Osteoblast (primary cell): ENCODE results near the gene AMPD3. TPM values are rescaled to one million over a fixed set of nuclear protein-coding genes. Genes with fewer than 3 reads are reported as not detected.

Source experiments
- DNase-seq: peaks from one replicate; pipeline ENCODE4 v3.0.0; 2011; ENCODE audit warnings: low spot score, mixed read lengths; ENCODE audit not compliant: insufficient read length; ENCODE audit errors: missing footprints
- H2AFZ ChIP-seq: 2 replicates; pipeline ENCODE4 v1.6.0; 2011; ENCODE audit warnings: mild to moderate bottlenecking, low read length
- H3K27ac ChIP-seq: 2 replicates; pipeline ENCODE4 v1.5.1; 2011; ENCODE audit warnings: mild to moderate bottlenecking, low read depth, low read length, moderate library complexity
- H3K27me3 ChIP-seq: 2 replicates; pipeline ENCODE4 v1.6.0; 2012; ENCODE audit warnings: mild to moderate bottlenecking, control low read depth, inconsistent platforms, low read length, moderate library complexity; ENCODE audit not compliant: insufficient read depth
- H3K36me3 ChIP-seq: 2 replicates; pipeline ENCODE4 v1.5.1; 2011; ENCODE audit warnings: mild to moderate bottlenecking, low read length, control low read depth, moderate library complexity; ENCODE audit not compliant: insufficient read depth
- H3K4me1 ChIP-seq: 2 replicates; pipeline ENCODE4 v1.5.1; 2011; ENCODE audit warnings: mild to moderate bottlenecking, low read length, control low read depth, moderate library complexity; ENCODE audit not compliant: insufficient read depth
- H3K4me2 ChIP-seq: 2 replicates; pipeline ENCODE4 v1.6.0; 2011; ENCODE audit warnings: mild to moderate bottlenecking, low read length; ENCODE audit not compliant: insufficient read depth
- H3K4me3 ChIP-seq: fragments of 200-600 bp; sonication (generic); 3 replicates; pipeline ENCODE4 v1.5.1; 2012; ENCODE audit warnings: mild to moderate bottlenecking, low read length, inconsistent platforms; ENCODE audit not compliant: insufficient read depth
- H3K79me2 ChIP-seq: 2 replicates; pipeline ENCODE4 v1.6.0; 2012; ENCODE audit warnings: mild to moderate bottlenecking, low read length, control low read depth, inconsistent platforms; ENCODE audit not compliant: insufficient read depth
- H3K9me3 ChIP-seq: 2 replicates; pipeline ENCODE4 v1.5.1; 2011; ENCODE audit warnings: low read depth, low read length, control low read depth
- H4K20me1 ChIP-seq: 2 replicates; pipeline ENCODE4 v1.6.0; 2012; ENCODE audit warnings: mild to moderate bottlenecking, low read length, control low read depth; ENCODE audit not compliant: insufficient read depth
- CTCF ChIP-seq: IDR thresholded peaks from 2 replicates; pipeline ENCODE4 v1.5.1; 2011; ENCODE audit warnings: mild to moderate bottlenecking, low read depth, low read length, moderate library complexity; ENCODE audit errors: extremely low read depth
- total RNA-seq: library from RNA; depleted of rRNA; stranded (reverse); fragments of >200 nt; gene quantifications from 2 replicates; pipeline ENCODE4 v1.2.3, GENCODE V29; 2012

The AMPD3 gene
- total RNA-seq, 1 donor, result 3.6 TPM

- TF ChIP-seq CTCF, result no peak
- Histone ChIP-seq H3K9me3 (no peaks in the 10 kb centered on the region), H3K79me2 (no peaks in the 10 kb centered on the region), H3K27me3 (no peaks in the 10 kb centered on the region), H3K4me3 (no peak overlapping the region), H3K27ac (no peak overlapping the region), H4K20me1 (no peaks in the 10 kb centered on the region), H3K4me1 (peaks cover 10% of the 10 kb centered on the region), H2AFZ (no peak overlapping the region), H3K4me2 (no peak overlapping the region), H3K36me3 (no peaks in the 10 kb centered on the region)
- DNase-seq, result no peak
Measured at GRCh38 chr11:10551845-10552352, 96.8 kb downstream of the AMPD3 start.

- H2AFZ ChIP-seq, result no peak overlapping the region
- no peak overlapping the region for H3K4me3 ChIP-seq
- no peaks in the 10 kb centered on the region for H3K79me2 ChIP-seq
- H3K27ac ChIP-seq, result no peak overlapping the region
- H3K4me2 ChIP-seq, result no peak overlapping the region
- no peaks in the 10 kb centered on the region for H3K4me1 ChIP-seq
- H3K9me3 ChIP-seq, result no peaks in the 10 kb centered on the region
- no peak for DNase-seq
- no peaks in the 10 kb centered on the region for H4K20me1 ChIP-seq
- H3K27me3 ChIP-seq, result no peaks in the 10 kb centered on the region
- TF ChIP-seq CTCF, result no peak
- H3K36me3 ChIP-seq, result no peaks in the 10 kb centered on the region
Measured at GRCh38 chr11:10556590-10556989, 101.5 kb downstream of the AMPD3 start.

Other genes with a start within 250 kb of the AMPD3 start
- gene SBF2, start 161.0 kb upstream of the AMPD3 start, total RNA-seq, result 61.2 and 71.0 TPM in 2 replicates
- 240 and 250 TPM in 2 replicates for gene ADM, start 150.2 kb upstream of the AMPD3 start, total RNA-seq
- gene RNF141, start 85.9 kb downstream of the AMPD3 start, total RNA-seq, result 27.4 and 29.3 TPM in 2 replicates
- not detected in 2 replicates for gene LYVE1, start 113.4 kb downstream of the AMPD3 start, total RNA-seq
- gene IRAG1, start 238.5 kb downstream of the AMPD3 start, total RNA-seq, result 2.7 and 4.3 TPM in 2 replicates